GM21360 (cell line): ENCODE measurements around the gene SLC8A3.

Source experiments
- ATAC-seq: cut with Tn5 transposase; IDR thresholded peaks from one replicate; pipeline ENCODE4 v1.9.1; 2021; ENCODE audit warnings: mild to moderate bottlenecking, moderate library complexity; ENCODE audit not compliant: unreplicated experiment

SLC8A3 gene

DNA sequence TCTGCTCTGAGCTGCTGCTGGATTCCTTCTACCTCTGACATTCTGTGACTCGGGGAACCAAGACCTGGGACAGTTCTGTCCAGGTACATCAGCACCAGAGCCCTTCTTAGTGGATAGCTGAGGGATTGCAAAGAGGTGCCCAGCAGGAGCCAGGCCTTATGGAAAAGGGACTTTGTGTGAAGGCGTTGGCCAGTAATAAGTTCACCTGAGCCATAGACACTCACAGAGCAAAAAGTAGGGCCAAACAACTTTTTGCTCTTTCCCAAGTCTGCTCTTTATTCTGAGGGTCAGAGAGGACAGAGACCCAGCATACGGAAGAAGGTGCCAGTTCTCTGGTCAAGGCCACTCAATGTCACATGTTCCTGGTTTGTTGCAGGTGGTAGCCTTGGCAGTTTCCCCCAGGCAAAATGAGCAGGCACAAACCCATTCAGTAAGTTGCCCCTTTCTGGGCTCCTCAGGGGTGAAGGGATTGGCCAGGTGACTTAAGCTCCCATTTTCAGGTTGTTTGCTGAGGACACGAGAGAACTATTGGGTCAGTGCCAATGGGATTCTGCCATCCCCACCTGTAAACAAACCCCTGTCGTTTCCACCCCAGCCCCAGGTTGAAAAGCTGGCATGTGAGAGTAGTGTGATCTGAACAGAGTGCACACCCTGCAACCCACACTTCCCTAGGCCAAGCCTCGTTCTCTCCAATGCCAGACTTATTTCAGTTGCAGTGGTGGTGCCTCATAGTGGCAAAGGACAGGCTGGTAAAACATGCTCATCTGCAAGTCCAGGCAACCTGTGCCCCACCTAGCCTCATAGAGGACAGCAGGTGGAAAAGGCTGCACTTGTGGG lies 159.2 kb downstream of the SLC8A3 start:
- no peak for ATAC-seq

DNA sequence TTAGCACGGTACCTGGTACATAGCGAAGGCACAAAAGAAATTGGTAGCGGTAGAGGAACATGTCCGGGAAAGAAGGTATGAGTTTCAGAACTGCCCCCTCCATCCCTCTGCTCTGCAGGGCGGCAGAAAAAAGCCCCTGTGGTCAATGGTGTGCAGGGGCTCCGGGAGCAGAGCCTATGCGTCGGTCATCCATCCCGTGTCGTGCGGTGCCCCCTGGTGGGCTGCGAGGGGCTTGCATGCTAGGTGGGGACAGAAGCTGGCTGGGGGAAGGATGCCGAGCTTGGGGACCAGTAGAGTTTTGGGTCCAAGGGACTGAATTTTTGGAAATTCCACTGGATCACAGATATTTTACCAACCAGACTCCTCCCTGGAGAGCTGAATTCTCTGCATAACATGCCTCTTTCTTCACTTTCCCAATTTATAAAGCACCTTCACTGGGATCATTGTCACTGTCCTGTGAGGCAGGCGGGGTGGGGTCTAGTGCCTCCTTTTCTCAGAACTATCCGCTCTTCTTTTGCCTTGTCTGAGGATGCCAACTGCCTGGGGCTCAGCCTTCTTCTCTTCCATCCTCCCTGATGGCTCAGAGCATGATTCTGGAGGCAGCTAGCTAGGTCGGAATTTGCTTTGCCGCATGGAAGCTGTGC lies 160.8 kb downstream of the SLC8A3 start:
- ATAC-seq = no peak

DNA sequence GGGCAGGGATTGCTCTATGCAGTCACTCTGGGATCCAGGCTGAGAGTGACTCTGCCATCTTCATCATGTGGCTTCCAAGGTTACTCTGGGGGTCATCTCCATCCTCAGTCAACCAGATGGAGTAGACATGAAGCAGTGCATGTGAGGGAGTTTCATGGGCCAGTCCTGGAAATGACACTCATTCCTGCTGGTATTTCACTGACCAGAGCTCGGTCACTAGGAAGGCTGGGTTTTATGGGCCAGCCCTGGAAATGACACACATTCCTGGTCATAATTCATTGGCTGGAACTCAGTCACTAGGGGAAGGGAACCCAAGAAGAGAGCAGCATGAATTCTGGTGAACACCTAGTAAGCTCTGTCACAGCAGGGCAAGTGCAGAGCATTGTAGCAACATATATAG lies 164.9 kb downstream of the SLC8A3 start:
- no peak for ATAC-seq

DNA sequence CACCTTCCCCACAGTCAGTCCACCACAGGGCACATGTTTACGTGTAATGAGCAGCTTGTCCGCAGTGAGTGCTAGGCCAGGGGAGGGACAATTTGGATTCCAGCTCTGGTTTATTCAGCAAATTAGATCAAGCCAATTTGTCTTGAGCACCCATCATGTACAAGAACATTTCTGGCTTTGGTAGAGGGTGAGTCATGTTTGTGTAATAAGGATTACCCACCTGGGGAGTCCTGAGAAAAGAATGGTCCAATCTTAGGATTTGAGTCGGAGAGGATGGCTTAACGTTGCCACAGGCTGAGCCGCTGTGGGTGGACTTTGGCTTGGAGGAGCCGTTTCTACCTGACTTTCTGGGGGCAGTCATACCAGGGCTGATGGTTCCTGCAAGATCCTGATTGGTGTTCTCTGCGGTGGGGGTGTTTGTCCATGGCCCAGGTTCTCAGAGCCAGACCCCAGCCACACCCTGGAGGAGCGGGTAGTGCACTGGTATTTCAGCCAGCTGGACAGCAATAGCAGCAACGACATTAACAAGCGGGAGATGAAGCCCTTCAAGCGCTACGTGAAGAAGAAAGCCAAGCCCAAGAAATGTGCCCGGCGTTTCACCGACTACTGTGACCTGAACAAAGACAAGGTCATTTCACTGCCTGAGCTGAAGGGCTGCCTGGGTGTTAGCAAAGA lies 165.8 kb downstream of the SLC8A3 start:
- ATAC-seq = no peak

DNA sequence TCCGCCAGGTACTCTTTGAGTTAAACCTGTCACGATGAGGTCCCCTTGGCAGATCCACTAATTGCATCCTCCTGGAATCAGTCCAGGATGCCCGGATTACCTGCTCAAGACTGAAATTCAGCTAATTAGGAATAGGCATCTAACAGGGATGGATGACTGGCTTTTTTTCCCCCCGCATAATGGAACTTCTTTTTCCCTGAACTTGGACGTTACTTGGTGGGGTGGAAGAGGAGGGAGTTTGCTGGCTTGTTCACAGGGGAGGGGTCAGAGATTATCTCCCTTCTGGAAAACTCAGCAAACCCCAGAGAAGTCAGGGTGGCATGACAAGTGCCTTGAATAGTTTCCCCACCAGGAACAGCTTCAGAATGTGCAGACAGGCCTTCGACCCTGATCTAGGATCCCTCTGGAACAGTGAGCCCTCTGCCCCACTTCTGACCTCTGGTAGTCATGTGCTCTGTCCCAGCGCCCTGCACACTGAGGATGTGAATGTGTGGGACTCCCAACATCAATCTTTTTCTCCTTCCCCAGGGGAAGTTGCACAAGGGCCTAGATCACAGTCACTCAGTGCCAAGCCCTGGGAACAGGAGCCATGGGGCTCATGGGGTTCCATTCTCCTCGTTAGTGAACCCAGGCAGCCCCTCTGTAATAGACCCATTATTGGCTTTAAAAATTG lies 167.1 kb downstream of the SLC8A3 start:
- no peak for ATAC-seq

DNA sequence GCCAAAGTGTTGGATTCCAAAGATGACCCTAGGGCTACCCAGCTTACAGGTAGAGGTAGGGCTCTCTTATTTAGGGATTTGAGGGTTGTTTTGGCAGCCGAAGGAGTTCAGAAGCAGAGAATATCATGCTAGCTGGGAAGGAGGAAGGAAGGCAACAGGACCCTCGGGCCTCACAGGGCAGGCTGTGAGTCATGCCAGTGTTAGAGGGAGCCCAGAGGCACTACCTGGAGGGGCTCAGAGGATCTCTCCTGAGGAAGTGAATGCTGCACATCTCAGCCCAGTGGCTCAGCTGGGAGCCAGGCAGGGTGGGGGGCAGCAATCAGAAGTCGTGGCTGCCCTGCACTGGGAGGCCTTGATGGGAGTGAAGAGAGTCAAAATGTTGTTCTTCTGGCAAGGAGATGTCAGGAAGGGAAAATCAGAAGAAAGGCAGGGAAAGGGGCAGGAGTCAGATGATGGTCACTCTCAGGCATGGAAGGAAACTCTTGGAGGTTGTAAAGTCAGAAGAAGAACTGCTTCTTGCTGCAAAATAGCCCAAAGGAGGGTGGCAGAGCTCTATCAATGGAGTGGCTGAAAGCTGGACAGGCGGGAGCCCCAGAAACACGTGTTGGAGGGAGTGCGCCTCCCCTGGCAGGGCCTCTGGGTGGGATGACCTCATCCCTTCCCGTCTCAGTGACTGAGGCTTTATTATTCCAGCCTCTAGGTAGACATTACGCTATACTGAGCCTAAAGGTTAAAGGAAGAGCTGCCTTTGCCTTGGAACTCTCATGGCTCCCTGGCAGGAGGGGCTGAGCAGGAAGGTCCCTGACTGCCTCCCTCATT lies 168.2 kb downstream of the SLC8A3 start:
- ATAC-seq = no peak

DNA sequence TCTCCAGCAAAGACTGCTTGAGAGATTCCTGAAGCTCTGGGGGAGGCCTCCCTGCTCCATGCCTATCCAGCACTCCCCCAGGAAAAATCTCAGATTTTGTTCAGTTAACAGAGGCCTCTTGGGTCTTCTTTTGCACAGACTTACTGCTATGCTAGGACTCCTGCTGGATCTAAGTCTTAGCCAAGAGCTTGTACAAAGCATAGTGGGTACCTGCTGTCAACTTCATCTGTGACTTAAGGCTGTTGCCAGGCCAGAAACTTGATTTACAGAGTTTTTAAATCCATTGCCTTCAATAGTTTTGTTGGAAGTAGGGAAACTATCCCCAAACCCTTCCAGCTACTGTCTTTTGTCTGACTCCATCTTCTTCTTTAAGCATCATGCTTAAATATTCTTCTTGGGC lies 169.1 kb downstream of the SLC8A3 start:
- ATAC-seq = no peak

DNA sequence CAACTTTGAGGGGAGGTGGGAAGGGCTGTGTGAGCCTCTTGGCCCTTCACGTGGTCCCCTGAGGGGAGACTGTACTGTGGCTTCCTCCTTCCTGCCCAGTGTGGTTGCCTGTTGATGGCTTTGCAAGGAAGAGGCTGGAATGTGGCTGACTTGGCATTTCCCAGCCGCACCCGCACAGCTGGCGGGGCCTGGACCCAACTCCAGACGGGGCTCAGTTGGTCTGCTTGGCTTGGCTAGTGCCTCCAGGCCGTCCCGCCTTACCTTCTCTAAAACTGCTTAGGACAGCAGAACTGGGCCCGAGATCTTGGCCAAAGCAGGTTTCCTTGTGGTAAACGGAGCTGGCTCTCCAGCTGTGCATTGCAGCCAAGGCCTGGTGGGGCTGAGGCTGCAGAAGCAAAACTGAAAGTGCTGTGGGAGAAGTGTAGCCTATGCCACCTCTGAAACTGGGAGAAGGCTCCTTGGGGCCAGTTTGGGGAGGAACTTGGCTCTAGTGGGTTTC lies 170.0 kb downstream of the SLC8A3 start:
- ATAC-seq = no peak

DNA sequence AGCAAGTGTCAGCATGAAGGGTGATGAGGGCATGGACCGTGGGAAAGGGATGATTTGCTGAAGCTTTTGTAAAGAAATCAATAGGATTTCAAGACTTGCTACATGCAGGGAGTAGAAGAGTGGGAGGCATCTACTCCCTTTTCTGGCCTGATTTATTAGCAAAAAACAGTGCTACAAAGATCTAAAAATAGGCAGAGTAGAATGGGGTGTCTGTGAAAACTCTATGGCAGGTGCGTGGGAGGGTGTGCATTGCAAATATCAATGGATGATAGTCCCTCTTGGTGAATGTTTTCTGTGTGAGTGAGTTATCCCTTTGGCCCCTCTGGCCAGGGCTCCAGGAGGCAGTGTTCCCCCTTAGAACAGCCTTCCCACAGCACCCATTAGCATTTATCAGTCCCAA lies 170.5 kb downstream of the SLC8A3 start:
- ATAC-seq = no peak

DNA sequence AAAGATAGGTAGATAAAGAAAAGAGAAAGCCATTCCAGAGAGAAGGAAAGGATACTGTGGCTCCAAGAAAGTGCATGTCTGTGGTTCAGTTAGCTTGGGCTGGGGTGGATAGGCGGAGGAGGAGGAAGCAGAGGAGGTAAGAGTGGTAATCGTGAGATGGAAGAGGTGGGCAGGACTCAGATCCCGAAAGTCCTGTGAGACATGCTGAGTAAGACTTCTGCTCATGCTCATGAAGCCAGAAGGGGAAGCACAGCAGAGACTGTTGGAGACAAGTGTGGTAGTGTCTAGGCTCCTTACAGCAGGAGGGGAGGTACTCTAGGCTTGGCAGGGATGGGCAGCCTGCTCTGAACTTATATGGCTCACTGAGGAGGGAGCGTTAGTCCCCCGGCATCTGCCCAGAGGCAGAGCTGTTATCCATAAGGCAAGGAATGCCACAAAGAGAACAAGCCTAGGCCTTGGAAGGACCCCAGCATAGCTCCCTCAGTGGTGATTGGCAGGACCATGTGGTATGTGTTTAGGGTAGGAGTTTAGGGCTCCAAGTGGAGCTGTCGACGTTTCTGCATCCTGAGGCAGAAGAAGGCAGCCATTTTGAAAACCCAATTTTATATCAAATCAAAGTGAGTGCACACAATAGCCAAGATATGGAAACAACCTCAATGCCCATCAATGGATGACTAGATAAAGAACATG lies 174.2 kb downstream of the SLC8A3 start:
- ATAC-seq = no peak

DNA sequence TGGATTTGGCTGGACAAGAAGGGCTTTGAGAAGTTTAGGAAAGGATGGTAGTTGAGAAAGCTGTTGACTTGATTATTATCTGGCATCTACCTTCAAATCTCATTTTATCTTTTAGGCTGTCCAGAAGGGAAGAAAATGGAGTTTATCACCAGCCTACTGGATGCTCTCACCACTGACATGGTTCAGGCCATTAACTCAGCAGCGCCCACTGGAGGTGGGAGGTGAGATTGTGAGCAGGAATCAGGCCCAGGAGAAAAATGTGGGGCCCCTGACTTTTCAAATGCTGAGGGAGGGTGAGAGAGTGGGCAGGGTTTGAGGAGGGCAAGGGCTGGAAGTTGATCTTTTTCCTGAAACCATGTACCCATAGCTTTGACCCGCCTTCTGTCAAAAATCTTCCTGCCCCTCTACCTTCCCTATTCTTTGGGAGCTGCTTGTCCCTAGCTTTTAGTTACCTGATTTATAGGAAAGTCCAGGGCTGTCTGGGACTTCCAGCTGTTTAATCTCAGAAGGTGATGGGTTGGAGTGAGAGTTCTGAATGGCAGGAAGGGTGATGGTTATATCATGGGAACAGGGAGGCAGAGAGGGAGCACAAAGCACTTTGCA lies 175.4 kb downstream of the SLC8A3 start:
- no peak for ATAC-seq

DNA sequence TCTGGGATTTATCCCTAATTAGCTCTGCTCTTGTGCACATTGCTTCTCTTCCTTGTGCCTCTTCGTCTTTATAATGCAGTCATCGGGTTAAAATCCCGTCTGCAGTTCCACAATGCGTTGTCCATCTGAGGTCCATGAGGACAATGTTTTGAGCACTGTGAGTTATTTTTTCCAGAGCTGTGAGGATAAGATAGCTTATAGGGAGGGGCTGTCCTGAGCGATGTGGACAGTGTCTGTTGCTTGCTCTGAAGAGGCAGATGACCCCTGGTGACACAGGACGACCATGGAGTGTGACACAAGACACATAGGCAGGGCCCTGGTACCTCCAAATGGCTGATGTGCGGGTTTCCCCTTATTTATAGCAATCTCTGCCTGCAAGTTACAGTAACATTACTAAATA lies 177.0 kb downstream of the SLC8A3 start:
- ATAC-seq = no peak

DNA sequence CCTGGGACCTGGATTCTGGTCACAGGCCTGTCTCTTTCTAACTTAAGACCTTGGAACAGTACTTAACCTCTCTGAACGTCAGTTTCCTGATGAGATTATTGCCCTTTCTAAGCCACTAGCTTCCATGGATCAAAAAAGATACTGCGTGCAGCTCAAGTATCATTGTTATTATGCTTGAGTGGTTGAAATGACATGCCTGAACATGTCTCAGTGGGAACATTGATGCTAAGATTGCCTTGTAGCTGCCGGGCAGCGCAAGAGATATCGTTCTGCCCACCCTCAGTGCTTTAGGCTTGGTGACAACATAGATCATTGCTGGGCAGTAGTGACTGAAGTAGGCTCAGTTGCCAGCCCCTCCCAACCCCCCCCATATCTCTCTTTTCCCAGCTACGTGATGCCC lies 177.7 kb downstream of the SLC8A3 start:
- no peak for ATAC-seq

DNA sequence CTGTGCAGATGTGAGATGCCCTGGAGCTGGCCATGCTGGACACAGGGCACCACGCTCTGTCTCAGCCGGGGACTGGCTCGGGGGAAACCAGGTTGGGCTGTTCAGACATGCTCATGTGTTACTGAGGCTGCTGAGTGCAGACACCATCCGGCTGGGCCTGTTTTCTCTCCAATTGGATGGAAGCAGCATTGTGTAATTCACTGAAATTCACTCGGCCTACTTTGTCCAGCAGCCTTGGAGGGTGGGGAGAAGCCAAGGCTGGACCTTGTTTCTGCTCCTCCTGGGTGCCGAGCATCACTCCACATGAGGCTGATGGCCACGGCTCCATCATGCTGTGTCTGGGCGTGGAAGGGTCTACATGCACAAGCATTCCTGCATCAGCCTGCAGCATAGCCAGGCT lies 178.8 kb downstream of the SLC8A3 start:
- ATAC-seq = no peak

DNA sequence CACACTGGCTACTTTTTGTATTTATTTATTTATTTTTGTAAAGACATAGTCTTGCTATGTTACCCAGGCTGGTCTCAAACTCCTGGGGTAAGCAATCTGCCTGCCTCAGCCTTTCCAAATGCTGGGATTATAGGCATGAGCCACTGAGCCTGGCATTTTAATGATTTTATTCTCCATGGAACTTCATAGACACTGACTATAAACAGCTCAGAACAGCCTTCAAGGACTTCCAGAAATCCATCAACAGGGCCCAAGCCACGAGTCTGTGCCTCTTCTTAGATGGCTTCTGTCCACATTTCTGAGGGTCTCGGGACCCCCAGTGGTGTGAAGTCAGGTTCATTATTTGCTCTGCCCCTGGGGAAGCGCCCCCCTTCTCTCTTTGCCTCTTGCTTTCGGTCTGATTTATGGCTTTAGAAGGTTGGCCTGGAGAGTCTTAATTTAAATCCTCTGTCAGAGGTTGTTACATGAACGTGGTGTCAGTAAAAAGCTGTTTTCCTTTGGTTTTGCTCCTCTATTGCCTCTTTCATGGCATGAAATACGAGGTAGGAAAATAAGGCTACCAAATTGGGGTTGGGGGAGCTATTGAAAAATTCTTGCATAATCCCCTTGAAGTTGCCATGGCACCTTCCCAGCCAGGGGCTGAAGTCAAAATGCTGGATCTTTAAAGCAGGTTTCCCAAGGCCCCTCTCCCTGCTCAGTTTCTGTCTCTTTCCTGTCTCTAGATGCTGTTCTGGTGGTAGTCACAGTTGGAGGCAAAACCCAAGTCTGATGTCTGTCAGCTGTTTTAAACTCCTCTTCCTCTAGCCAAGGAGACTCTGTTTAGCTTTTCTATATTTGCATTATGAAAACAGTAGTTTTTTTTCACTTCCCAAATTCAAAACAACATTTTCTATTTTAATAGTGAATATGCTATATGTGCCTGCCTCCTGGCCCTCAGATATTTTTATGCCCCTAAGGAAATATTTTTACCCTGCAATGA lies 180.2 kb downstream of the SLC8A3 start:
- no peak for ATAC-seq

DNA sequence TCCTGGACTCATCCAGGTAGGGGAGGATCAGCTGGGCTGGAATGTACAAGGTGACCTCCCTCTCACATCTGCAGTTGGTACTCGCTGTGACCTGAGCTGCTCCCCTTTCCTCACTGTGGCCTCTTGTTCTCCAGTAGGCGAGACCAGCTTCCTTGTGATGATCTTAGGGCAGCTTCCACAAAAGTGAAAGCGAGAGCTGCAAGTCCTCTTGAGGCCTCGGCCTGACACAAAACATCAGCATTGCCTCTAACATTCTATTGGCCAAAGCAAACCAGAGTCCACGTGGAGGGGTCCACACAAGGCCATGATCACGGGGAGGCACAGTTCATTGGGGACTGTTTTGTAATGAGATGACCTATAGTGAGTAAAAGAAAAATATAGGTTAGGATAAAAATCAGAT lies 182.1 kb downstream of the SLC8A3 start:
- ATAC-seq = no peak

DNA sequence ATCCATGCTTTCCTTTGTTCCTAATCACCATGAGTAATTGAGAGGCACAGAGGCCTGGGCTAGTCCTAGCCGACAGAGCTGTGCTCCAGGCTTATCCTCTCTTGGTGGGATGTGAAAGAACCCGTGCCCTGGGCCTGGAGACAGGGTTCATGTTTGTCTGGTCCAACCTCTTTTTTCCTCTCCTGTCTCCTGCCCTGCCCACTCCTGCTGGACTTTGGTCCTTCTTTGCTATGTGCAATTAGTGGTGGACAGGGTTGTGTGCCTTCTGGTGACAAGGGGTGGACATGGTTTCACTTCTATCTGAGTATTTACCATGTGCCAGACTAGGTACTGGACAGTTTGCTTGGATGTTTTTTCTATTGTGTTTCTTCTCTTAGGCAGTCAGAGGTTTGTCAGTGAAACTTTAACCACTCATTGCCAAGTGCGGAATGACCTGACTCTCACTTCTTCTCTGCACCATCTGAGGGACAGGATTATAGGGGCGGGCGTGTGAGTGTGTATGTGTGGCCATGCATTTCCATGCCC lies 183.4 kb downstream of the SLC8A3 start:
- ATAC-seq = no peak

DNA sequence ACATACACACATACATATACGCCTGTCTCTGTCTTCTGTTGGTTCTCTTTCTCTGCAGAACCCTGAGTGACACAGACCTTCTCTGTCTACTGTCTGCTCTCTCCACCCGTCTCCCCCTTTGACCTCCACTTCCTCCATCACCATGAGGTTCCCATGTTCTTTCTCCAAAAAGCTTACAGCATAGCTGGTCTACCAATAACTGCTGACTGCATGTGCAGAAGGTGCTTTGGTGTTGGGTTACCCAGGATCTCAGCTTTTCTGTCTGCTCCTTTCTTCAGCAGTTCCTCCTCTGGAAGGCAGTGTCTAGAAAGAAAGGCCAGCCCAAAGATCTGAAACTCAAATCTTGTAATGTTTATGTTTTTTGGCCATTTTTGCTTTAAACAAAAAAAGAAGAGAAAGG lies 184.0 kb downstream of the SLC8A3 start:
- no peak for ATAC-seq
